Activated T-cell treated with anti-CD3 and anti-CD28 coated beads for 24 hours (primary cell): ENCODE results near the gene F7.

Experiments
- DNase-seq: peaks from one replicate; pipeline ENCODE4 v3.0.0-alpha.2; 2020; ENCODE audit warnings: low read depth

The F7 gene

DNA sequence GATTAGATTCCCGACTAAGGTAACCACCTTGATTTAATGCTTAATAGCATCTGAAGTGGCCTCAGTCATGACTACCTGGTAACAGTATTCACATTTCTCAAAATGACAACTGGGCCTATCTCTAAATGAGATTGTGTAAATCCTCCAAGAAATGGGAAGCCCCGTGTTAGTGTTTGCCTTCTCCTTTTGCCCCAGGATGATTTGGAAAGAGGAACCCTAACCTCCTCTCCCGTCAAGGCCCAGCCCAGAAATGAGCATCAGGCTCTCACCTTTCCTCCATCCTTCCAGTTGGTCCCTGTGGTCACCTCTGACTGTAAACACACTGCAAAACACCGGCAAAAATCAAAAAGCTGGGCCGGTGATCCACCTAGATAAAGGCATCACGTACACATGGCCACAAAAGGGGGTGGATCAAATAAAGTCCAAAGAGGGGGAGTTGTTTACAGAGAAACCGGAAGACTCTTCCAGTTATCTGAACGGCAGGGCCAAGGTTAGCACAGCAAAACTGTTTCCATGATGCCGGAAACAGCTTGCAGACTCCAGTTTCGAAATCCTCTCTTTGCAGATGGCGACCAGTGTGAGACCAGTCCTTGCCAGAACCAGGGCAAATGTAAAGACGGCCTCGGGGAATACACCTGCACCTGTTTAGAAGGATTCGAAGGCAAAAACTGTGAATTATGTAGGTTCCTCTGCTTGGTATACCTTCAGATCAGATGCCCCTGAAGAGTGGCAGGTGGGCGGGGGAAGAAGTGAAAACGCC, 33.4 kb downstream of the F7 start:
- no peak for DNase-seq

GRCh38 chr13:113139577-113139976, 34.0 kb downstream of the F7 start:
- no peak for DNase-seq

- DNase-seq = no peak
These were observed 35.3 kb downstream of the F7 start for GRCh38 chr13:113140677-113141600.

DNA sequence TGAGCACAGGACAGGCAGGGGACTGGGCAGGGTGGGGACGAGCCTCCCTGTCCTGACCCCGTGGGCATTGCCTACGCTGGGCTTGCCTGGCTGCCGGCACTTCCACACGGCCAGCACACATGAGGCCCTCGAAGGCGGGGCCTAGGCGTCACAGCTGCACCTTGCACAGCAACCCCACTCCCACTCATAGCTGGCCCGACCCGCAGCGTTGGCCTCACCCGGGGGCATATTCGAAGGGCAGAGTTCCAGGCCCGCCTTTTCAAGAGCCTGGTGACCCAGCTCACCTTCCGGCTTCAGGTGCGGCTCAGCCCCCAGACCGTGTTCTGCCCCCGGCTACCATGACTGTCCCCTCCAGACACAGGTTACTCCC, 36.0 kb downstream of the F7 start:
- no peak for DNase-seq

GRCh38 chr13:113142876-113143275, 37.3 kb downstream of the F7 start:
- no peak for DNase-seq

GRCh38 chr13:113143466-113144254, 38.1 kb downstream of the F7 start:
- DNase-seq = no peak

GRCh38 chr13:113144255-113144629, 38.7 kb downstream of the F7 start:
- DNase-seq = no peak

GRCh38 chr13:113145496-113145895, 39.9 kb downstream of the F7 start:
- DNase-seq = peak; percentile 38

DNA sequence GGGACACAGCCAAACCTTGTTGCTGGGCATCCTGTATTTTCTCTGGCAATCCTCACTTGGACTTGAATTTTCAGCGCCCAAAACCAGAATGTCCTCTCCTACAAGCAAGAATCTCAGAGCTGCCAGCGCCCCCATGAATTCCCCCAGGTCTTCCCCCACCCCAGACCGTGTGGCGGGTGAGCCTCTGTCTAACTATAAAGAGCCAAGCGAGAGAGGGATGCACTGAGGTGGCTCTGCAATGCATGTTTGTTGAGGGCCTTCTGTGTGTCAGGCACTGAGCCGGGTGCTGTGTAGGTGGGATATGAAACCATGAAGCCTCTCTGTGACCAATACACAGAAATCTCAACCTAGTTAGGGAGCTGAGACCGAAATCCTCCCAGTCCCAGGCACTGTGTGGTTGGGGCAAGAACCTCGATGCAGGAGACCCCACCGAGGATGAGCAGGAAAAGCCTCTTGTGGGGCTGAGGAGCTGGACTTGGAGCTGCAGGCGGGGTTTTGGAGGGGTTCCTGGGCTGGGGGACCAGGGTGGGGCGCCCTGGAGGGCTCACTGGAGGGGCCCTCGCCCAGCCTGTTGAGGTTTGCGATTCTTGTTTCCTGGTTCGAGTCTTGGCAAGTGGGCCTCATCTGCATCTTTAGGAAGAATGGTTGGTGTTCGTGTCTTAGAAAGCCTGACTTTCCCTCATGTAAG, 40.5 kb downstream of the F7 start:
- no peak for DNase-seq

GRCh38 chr13:113146750-113147149, 41.2 kb downstream of the F7 start:
- DNase-seq = no peak

DNA sequence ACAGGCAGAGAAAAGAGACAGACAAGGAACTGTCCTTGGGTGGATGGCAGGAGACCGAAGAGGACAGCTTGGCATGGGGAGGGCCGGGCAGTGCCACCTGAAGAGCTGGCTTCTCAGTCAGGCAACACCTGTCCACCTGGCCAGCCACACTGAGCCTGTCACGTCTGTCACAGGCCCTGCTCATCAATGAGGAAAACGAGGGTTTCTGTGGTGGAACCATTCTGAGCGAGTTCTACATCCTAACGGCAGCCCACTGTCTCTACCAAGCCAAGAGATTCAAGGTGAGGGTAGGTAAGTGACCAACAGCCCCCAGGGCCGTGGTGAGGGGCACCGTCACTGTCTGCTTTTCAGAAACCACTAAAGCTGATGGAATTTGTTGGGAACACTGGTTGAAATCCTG, 41.6 kb downstream of the F7 start:
- no peak for DNase-seq

GRCh38 chr13:113148407-113148806, 42.8 kb downstream of the F7 start:
- DNase-seq = no peak

- DNase-seq = no peak
These were observed 43.4 kb downstream of the F7 start for GRCh38 chr13:113148940-113149503.

GRCh38 chr13:113149711-113150549, 44.3 kb downstream of the F7 start:
- no peak for DNase-seq

DNA sequence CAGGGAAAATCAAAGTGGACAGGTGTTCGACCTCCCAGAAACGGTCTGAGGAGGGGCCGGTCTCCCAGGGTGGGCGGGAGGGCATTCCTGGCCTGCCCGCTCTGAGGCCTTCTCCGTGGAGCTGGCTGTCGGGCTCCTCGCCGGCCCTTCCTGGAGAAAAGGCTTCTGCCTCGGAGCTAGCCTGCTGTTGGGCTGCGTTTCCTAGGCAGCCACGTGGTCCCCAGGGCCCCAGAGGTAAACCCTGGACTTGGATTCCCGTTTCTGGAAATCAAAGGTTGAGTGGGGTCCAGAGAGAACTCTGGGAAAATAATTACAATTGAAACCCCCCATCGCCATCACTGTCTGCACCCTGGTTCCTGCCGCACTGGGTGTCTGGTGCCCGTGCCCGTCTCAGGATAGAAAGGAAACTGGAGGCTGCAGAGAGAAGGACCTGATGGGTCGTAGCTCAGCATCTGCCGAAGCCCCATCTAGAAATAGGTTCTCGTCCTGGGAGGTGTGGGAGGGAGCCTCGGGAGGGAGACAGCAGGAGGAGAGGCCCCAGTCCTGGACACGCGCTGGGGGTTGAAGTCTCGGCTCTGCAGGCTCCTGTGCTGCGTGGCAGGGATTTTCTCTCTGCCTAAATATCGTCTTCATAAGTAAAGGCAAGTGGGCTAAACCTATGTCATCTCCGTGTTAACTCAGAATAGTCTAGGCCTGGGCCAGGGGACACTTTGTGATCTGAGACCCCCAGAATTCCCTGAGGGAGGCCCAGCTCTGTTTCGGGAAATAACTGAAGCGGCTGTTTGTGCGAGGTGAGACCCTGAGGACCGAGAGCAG, 45.2 kb downstream of the F7 start:
- no peak for DNase-seq

- DNase-seq = no peak
These were observed 46.4 kb downstream of the F7 start for GRCh38 chr13:113151745-113152690.

DNA sequence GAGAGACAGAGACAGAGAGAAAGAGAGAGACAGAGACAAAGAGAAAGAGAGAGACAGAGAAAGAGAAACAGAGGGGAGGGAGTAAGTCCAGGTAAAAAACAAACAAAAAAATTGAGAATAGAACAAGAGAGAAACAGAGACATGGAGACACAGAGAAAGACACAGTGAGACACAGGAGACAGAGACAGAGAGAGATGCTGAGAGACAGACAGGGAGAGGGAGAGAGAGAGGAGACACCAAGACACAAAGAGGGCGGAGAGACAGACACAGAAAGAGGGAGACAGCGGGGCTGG, 47.0 kb downstream of the F7 start:
- DNase-seq = no peak

- DNase-seq = no peak
These were observed 47.6 kb downstream of the F7 start for GRCh38 chr13:113152984-113153809.
